CD4-positive, alpha-beta T cell treated with Interleukin-6 for 4 hours (primary cell): Measurements from ENCODE around the gene TJP1.
"Not testable (repeated sequence)": the region's sequence is repeated elsewhere in the genome, so short reads cannot be mapped to it uniquely, and the experiment has no call there.

ENCODE experiments used
- DNase-seq: peaks from one replicate; pipeline ENCODE4 v3.0.0-alpha.2; 2020; ENCODE audit warnings: mixed read lengths

Gene TJP1

GRCh38 chr15:29678504-29679034, 143.7 kb downstream of the TJP1 start:
- no peak for DNase-seq

- no peak for DNase-seq
These were observed 144.3 kb downstream of the TJP1 start for GRCh38 chr15:29677871-29678461.

GRCh38 chr15:29677455-29677854, 144.8 kb downstream of the TJP1 start:
- no peak for DNase-seq

GRCh38 chr15:29676961-29677402, 145.3 kb downstream of the TJP1 start:
- no peak for DNase-seq

GRCh38 chr15:29676374-29676960, 145.8 kb downstream of the TJP1 start:
- not testable (repeated sequence) for DNase-seq

- no peak for DNase-seq
These were observed 146.4 kb downstream of the TJP1 start for GRCh38 chr15:29675791-29676301.

GRCh38 chr15:29674661-29675533, 147.4 kb downstream of the TJP1 start:
- no peak for DNase-seq

GRCh38 chr15:29672923-29673809, 149.1 kb downstream of the TJP1 start:
- no peak for DNase-seq

GRCh38 chr15:29672446-29672845, 149.8 kb downstream of the TJP1 start:
- no peak for DNase-seq

- not testable (repeated sequence) for DNase-seq
These were observed 150.2 kb downstream of the TJP1 start for GRCh38 chr15:29672046-29672445.

- no peak for DNase-seq
These were observed 151.0 kb downstream of the TJP1 start for GRCh38 chr15:29670998-29671981.

GRCh38 chr15:29670266-29670665, 152.0 kb downstream of the TJP1 start:
- no peak for DNase-seq

- DNase-seq: no peak
These were observed 152.4 kb downstream of the TJP1 start for GRCh38 chr15:29669823-29670222.

GRCh38 chr15:29668120-29668602, 154.1 kb downstream of the TJP1 start:
- DNase-seq: no peak

GRCh38 chr15:29666241-29666640, 156.0 kb downstream of the TJP1 start:
- no peak for DNase-seq

GRCh38 chr15:29665444-29666003, 156.7 kb downstream of the TJP1 start:
- DNase-seq: no peak

GRCh38 chr15:29664406-29664805, 157.9 kb downstream of the TJP1 start:
- DNase-seq: no peak

GRCh38 chr15:29657476-29657817, 164.8 kb downstream of the TJP1 start:
- DNase-seq: not testable (repeated sequence)

GRCh38 chr15:29656636-29657475, 165.4 kb downstream of the TJP1 start:
- no peak for DNase-seq

- no peak for DNase-seq
These were observed 169.7 kb downstream of the TJP1 start for GRCh38 chr15:29652595-29652994.
